ENCODE results near the gene KRTAP10-12. TPM values are rescaled to one million over a fixed set of nuclear protein-coding genes. Genes with fewer than 3 reads are reported as not detected.
"Not testable (repeated sequence)": the region's sequence is repeated elsewhere in the genome, so short reads cannot be mapped to it uniquely, and the experiment has no call there.

The KRTAP10-12 gene
- total RNA-seq, 1 donor from 2014 or later, result not detected

- Histone ChIP-seq H3K27ac (no peak overlapping the region), H3K36me3 (no peaks in the 10 kb centered on the region), H3K4me3 (no peak overlapping the region), H3K9me3 (no peaks in the 10 kb centered on the region), H3K27me3 (no peaks in the 10 kb centered on the region), H3K4me1 (no peaks in the 10 kb centered on the region)
- TF ChIP-seq, protein P1, sequence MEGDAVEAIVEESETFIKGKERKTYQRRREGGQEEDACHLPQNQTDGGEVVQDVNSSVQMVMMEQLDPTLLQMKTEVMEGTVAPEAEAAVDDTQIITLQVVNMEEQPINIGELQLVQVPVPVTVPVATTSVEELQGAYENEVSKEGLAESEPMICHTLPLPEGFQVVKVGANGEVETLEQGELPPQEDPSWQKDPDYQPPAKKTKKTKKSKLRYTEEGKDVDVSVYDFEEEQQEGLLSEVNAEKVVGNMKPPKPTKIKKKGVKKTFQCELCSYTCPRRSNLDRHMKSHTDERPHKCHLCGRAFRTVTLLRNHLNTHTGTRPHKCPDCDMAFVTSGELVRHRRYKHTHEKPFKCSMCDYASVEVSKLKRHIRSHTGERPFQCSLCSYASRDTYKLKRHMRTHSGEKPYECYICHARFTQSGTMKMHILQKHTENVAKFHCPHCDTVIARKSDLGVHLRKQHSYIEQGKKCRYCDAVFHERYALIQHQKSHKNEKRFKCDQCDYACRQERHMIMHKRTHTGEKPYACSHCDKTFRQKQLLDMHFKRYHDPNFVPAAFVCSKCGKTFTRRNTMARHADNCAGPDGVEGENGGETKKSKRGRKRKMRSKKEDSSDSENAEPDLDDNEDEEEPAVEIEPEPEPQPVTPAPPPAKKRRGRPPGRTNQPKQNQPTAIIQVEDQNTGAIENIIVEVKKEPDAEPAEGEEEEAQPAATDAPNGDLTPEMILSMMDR (IDR thresholded peaks at IDR 0.05), result no peak
- intact Hi-C loops (cut with DNase I), result loop anchor here (10.0 kb wide), 1 partner anchor 281 kb away; no protein-coding TSS in a partner anchor
- DNase-seq (ENCODE audit: low spot score in 2 of 2), result peak in 1 of 2 donors; percentile 27
These were observed 10.8 kb upstream of the KRTAP10-12 start for GRCh38 chr21:44686000-44686781.

DNA sequence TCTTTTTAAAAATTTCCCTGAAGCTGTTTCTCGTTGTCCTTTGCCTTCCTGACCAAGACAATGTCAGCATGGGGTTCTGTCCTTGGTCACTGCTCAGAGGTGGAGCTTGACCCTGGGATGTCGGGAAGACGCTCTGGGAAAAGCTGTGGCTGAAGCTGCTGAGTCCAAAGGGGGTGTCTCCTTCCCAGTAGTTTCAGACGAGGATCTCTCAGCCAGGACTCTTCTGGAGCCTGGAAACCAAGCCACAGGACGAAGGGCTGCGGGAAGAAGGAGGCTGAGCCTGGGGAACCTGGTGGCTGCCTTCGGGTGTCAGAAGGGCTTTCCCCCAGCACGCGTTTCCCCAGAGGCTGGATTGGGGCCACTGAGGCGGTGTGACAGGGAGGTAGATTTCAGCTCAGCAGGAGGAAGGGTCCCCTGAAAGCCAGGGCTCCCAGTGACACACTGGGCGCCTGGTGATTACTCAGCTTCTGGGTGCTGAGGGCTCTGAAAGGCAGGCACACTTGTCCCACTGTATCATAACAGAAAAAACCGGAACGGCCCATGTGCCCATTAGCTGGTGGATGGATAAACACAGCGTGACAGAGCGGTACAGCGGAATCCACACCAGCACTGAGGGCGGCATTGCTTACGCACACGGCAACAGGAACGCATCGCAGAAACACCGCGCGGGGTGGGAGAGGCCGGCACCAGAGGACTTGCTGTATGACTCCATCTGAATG lies 10.0 kb upstream of the KRTAP10-12 start:
- H3K27me3 ChIP-seq, result no peaks in the 10 kb centered on the region
- TF ChIP-seq, protein P1 (IDR thresholded peaks at IDR 0.05), result no peak
- H3K4me3 ChIP-seq, result no peak overlapping the region
- no peak overlapping the region for H3K27ac ChIP-seq
- intact Hi-C loops (cut with DNase I), result loop anchor here (10.0 kb wide), 1 partner anchor 282 kb away; no protein-coding TSS in a partner anchor
- H3K4me1 ChIP-seq, result no peaks in the 10 kb centered on the region
- H3K9me3 ChIP-seq, result no peaks in the 10 kb centered on the region
- peak in 1 of 2 donors; percentile 53 for DNase-seq (ENCODE audit: low spot score in 2 of 2)
- H3K36me3 ChIP-seq, result no peaks in the 10 kb centered on the region

- no peaks in the 10 kb centered on the region for H3K36me3 ChIP-seq
- H3K27me3 ChIP-seq, result no peaks in the 10 kb centered on the region
- H3K9me3 ChIP-seq, result no peaks in the 10 kb centered on the region
- no peak overlapping the region for H3K4me3 ChIP-seq
- TF ChIP-seq, protein P1 (IDR thresholded peaks at IDR 0.05), result no peak
- no peak overlapping the region for H3K27ac ChIP-seq
- peak in 1 of 2 donors; percentile 52 for DNase-seq (ENCODE audit: low spot score in 2 of 2)
- no peaks in the 10 kb centered on the region for H3K4me1 ChIP-seq
- intact Hi-C loops (cut with DNase I), result loop anchor here (10.0 kb wide), 1 partner anchor 283 kb away; no protein-coding TSS in a partner anchor
These were observed 9.3 kb upstream of the KRTAP10-12 start for GRCh38 chr21:44687671-44688070.

GRCh38 chr21:44689740-44690139 lies 7.2 kb upstream of the KRTAP10-12 start:
- DNase-seq (ENCODE audit: low spot score in 2 of 2), result peak in 1 of 2 donors; percentile 52
- not testable (repeated sequence) for H3K27ac ChIP-seq, H3K27me3 ChIP-seq, H3K4me1 ChIP-seq, H3K4me3 ChIP-seq, H3K9me3 ChIP-seq, H3K36me3 ChIP-seq
- intact Hi-C loops (cut with DNase I), result loop anchor here (10.0 kb wide), 1 partner anchor 285 kb away; no protein-coding TSS in a partner anchor

GRCh38 chr21:44691686-44692085 lies 5.3 kb upstream of the KRTAP10-12 start:
- Histone ChIP-seq H3K27ac (no peak overlapping the region), H3K27me3 (no peaks in the 10 kb centered on the region), H3K4me1 (no peaks in the 10 kb centered on the region), H3K4me3 (no peak overlapping the region), H3K36me3 (no peaks in the 10 kb centered on the region), H3K9me3 (peaks cover 0 to 7% of the 10 kb centered on the region in 2 donors)
- TF ChIP-seq, protein P1 (IDR thresholded peaks at IDR 0.05), result no peak
- intact Hi-C loops (cut with DNase I), result no loop called here
- DNase-seq (ENCODE audit: low spot score in 2 of 2), result no peak
